Coronary artery (tissue), 2 donors: ENCODE measurements around the gene SNX13.

Source experiments
- DNase-seq: peaks from one replicate; pipeline ENCODE4 v3.0.0-alpha.2; 2017; ENCODE audit warnings: low spot score
- H3K27ac ChIP-seq, 2 donors: fragments of 200-600 bp; sonication (generic); one replicate each; pipeline ENCODE4 v1.5.1; 2016 to 2019
- H3K4me3 ChIP-seq: fragments of 200-600 bp; sonication (generic); 2 replicates; pipeline ENCODE4 v1.5.1; 2016; ENCODE audit warnings: mild to moderate bottlenecking, moderate library complexity
- TF ChIP-seq, protein P1 (sequence below): fragments of 200-600 bp; sonication (generic); IDR thresholded peaks from one replicate; pipeline ENCODE4 v1.5.1; 2019; ENCODE audit warnings: antibody characterized with exemption

The SNX13 gene

DNA sequence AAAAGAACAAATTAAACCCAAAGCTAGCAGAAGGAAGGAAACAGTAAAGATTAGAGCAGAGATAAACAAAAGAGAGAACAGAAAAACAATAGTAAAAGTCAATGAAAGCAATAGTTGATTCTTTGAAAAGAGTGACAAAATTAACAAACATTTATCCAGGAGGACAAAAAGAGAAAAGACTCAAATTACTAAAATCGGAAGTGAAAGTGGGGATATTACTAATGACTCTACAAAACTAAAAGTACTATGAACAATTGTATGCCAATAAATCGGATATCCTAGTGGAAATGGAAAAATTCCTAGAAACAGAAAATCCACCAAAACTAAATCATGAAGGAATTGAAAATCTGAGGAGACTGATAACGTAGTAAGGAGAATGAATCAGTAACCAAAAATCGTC is 96.3 kb downstream of the SNX13 start:
- no peak overlapping the region for H3K4me3 ChIP-seq
- H3K27ac ChIP-seq: no peak overlapping the region
- TF ChIP-seq, protein P1, sequence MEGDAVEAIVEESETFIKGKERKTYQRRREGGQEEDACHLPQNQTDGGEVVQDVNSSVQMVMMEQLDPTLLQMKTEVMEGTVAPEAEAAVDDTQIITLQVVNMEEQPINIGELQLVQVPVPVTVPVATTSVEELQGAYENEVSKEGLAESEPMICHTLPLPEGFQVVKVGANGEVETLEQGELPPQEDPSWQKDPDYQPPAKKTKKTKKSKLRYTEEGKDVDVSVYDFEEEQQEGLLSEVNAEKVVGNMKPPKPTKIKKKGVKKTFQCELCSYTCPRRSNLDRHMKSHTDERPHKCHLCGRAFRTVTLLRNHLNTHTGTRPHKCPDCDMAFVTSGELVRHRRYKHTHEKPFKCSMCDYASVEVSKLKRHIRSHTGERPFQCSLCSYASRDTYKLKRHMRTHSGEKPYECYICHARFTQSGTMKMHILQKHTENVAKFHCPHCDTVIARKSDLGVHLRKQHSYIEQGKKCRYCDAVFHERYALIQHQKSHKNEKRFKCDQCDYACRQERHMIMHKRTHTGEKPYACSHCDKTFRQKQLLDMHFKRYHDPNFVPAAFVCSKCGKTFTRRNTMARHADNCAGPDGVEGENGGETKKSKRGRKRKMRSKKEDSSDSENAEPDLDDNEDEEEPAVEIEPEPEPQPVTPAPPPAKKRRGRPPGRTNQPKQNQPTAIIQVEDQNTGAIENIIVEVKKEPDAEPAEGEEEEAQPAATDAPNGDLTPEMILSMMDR: no peak
- DNase-seq: no peak

DNA sequence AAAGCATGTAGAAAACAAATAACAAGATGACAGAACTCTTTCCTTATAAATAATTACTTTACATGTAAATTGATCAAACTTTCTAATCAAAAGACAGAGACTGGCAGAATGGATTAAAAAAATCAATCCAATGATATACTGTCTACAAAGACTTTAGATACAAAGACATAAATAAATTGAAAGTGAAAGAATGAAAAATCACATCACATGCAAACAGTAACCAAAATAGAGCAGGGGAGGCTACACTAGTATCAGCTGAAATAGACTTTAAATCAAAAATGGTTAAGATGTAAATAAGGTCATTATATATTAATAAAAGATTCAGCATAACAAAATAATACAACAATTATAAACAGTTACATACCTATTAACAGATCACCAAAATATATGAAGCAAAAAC is 97.3 kb downstream of the SNX13 start:
- H3K27ac ChIP-seq: no peak overlapping the region
- H3K4me3 ChIP-seq: no peak overlapping the region
- DNase-seq: no peak
- TF ChIP-seq, protein P1: no peak

DNA sequence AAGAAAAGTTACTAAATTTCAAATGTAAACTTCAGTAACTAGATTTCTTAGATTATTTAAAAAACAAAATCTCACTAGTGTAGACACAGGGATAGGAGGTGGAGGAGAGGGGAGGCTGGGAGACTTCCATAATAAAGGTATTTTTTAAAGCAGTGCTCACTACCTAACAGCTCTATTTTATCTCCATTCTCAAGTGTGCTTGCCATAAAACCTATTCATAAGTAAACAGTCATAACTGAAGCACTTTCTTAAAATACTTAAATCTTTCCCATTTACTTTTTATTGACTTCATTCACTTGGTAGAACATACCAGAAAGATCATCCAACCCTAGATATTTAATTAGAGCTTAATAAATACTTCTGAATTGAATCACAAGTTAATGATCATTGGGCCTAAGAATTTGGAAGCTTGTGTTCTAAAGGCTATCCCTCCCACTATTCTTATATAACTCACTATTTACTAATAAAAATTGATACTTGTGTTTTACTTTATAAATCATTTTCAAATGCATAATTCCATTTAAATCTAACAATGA is 107.4 kb downstream of the SNX13 start:
- no peak overlapping the region for H3K4me3 ChIP-seq
- TF ChIP-seq, protein P1: no peak
- no peak for DNase-seq
- no peak overlapping the region for H3K27ac ChIP-seq

DNA sequence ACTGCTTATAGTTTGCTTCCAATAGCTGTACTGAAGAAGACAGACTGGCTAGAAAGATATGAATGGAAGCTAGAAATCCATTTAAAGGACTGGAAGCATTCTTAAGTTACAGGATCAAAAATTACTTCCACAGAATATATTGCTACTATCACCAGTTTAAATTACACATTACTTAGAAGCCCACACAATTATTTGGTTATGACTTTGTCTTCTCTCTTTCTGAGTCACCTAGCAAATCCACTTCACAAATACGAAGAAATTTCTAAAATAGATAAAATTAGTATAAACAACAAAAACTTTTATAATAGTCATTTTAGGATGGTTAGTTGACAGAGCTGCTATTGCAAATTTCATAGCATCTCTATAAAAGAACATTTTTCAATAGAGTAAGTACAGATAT is 108.1 kb downstream of the SNX13 start:
- H3K4me3 ChIP-seq: no peak overlapping the region
- H3K27ac ChIP-seq: no peak overlapping the region
- TF ChIP-seq, protein P1: no peak
- no peak for DNase-seq

DNA sequence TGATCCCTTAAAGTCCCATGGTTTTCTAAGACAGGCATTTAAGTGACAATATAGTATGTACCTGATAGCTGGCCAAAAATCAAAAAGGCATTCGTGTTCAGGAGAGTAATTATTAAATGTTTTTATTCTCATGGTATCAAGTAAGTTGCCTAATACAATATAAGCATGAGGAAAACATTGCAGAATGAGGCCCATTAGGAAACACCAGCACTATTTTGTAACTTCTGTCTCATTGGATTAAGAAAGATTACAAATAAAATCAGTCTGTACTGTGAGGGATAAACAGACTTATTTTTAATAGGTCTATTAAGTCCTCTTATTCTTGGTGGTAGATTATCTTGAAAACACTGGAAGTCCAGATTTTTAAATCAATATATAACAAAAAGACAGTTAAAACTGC is 110.1 kb downstream of the SNX13 start:
- no peak overlapping the region for H3K27ac ChIP-seq
- no peak overlapping the region for H3K4me3 ChIP-seq
- DNase-seq: no peak
- TF ChIP-seq, protein P1: no peak

DNA sequence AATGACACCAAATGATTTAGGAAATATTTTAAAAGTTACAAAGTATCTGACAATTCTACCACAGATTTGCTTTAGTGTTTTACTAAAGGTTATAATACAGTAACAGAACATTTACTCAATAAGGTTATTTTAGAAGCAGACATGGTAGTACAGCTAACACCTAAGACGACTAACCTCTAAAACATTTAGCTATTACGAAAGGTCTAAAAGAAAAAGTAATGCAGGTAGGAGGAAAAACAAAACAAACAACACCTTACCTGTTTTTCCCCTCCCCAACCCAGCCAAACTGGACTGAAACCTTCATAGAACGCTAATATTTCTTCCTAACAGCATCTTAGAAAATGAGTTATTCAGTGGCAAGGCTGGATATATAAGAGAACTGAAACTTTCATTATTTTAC is 111.3 kb downstream of the SNX13 start:
- TF ChIP-seq, protein P1: no peak
- Histone ChIP-seq H3K27ac (no peak overlapping the region), H3K4me3 (no peak overlapping the region)
- no peak for DNase-seq

DNA sequence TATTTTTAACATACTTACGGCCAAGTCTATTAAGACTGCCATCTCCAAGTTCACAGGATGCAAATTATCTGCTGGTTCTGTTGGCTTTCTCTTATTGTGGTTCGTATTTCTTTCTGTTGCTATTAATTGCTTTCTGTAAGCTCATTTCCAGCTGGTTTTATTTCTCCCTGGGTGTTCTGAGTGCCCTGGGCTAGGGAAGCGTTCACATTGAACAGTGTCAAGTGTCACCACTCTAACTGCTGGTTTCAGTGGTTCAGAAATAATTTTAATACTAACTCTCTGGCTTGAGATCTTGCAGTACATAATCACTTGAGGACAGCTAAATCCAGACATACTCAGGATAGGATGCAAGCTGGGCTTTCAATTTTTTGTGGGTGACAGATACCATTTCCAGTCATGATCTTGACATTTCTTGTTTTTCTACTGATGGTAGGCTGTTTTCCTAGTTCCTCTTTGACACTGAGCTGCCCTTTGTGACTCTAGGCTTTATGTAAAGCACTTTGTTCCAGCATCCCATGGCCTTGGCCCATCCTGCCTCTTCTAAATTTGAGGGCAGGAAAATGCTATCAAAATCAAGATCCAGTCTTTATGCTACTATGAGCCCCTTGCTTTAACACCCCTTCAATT is 117.6 kb downstream of the SNX13 start:
- no peak for DNase-seq
- TF ChIP-seq, protein P1: no peak
- no peak overlapping the region for H3K4me3 ChIP-seq
- H3K27ac ChIP-seq: no peak overlapping the region
